GM10847 (cell line): ENCODE measurements around the gene PRICKLE1.

Source experiments
- POLR2A ChIP-seq: IDR thresholded peaks from 2 replicates; pipeline ENCODE4 v1.6.1; 2011; ENCODE audit not compliant: insufficient read length; ENCODE audit errors: extremely low read depth

The PRICKLE1 gene

GRCh38 chr12:42603246-42603990 is 13.9 kb upstream of the PRICKLE1 start:
- no peak for TF ChIP-seq POLR2A

- no peak for TF ChIP-seq POLR2A
Measured at GRCh38 chr12:42593874-42594273, 4.3 kb upstream of the PRICKLE1 start.

GRCh38 chr12:42590330-42590934 is 886 bp upstream of the PRICKLE1 start:
- no peak for TF ChIP-seq POLR2A

GRCh38 chr12:42588524-42589464 is 752 bp downstream of the PRICKLE1 start:
- TF ChIP-seq POLR2A: no peak

- no peak for TF ChIP-seq POLR2A
Measured at GRCh38 chr12:42587601-42588523, 1.7 kb downstream of the PRICKLE1 start.

- TF ChIP-seq POLR2A: no peak
Measured at GRCh38 chr12:42586268-42586667, 3.3 kb downstream of the PRICKLE1 start.

- TF ChIP-seq POLR2A: no peak
Measured at GRCh38 chr12:42585841-42586216, 3.7 kb downstream of the PRICKLE1 start.

- TF ChIP-seq POLR2A: no peak
Measured at GRCh38 chr12:42585154-42585840, 4.2 kb downstream of the PRICKLE1 start.

GRCh38 chr12:42584651-42585111 is 4.9 kb downstream of the PRICKLE1 start:
- no peak for TF ChIP-seq POLR2A

GRCh38 chr12:42583016-42583415 is 6.5 kb downstream of the PRICKLE1 start:
- no peak for TF ChIP-seq POLR2A

GRCh38 chr12:42582498-42582897 is 7.0 kb downstream of the PRICKLE1 start:
- no peak for TF ChIP-seq POLR2A

GRCh38 chr12:42582050-42582449 is 7.5 kb downstream of the PRICKLE1 start:
- no peak for TF ChIP-seq POLR2A

- no peak for TF ChIP-seq POLR2A
Measured at GRCh38 chr12:42576374-42576773, 13.2 kb downstream of the PRICKLE1 start.

- no peak for TF ChIP-seq POLR2A
Measured at GRCh38 chr12:42575717-42576116, 13.8 kb downstream of the PRICKLE1 start.

GRCh38 chr12:42574851-42575266 is 14.7 kb downstream of the PRICKLE1 start:
- no peak for TF ChIP-seq POLR2A
